H1 (cell line): ENCODE data around the gene OR10A2. TPM values are rescaled to one million over a fixed set of nuclear protein-coding genes. Genes with fewer than 3 reads are reported as not detected.

Source experiments
- CTCF ChIA-PET: fragments of 300-600 bp; sonication (Branson Sonifier 250); formaldehyde crosslinking; loops from one replicate; lab custom pipeline; 2021; ENCODE audit not compliant: partially characterized antibody; lab: Charles Lee
- POLR2A ChIA-PET: fragments of 300-600 bp; sonication (Branson Sonifier 250); formaldehyde crosslinking; loops from one replicate; lab custom pipeline; 2021; ENCODE audit warnings: inconsistent platforms; ENCODE audit not compliant: partially characterized antibody; lab: Charles Lee
- DNase-seq, 2 experiments: peaks; one replicate each; pipeline versions ENCODE4 v3.0.0 to v3.0.0-alpha.2; 2010 to 2022; ENCODE audit warnings: low spot score in 2 of 2, low read depth in 1 of 2, mixed read lengths in 1 of 2
- FAIRE-seq: peaks from 2 replicates; lab custom pipeline; 2011; peaks lifted over from hg19 to GRCh38; lab: Jason Lieb, UNC
- H2AFZ ChIP-seq: 2 replicates; pipeline ENCODE4 v1.8.1; 2012; ENCODE audit warnings: low read length, inconsistent platforms
- H2AK5ac ChIP-seq: 2 replicates; pipeline ENCODE4 v1.6.1; 2013; ENCODE audit warnings: low read depth, low read length
- H2BK120ac ChIP-seq: replicated peaks from 2 replicates; pipeline ENCODE3; 2013; ENCODE audit warnings: low read depth, low read length, inconsistent platforms
- H2BK12ac ChIP-seq: 2 replicates; pipeline ENCODE4 v1.6.1; 2013; ENCODE audit warnings: low read depth, low read length
- H2BK15ac ChIP-seq: 2 replicates; pipeline ENCODE4 v1.6.1; 2013; ENCODE audit warnings: low read length
- H2BK20ac ChIP-seq: 2 replicates; pipeline ENCODE4 v1.6.1; 2013; ENCODE audit warnings: low read length
- H2BK5ac ChIP-seq: 2 replicates; pipeline ENCODE4 v1.6.1; 2013; ENCODE audit warnings: low read depth, low read length
- H3K14ac ChIP-seq: 2 replicates; pipeline ENCODE4 v1.6.1; 2013; ENCODE audit warnings: inconsistent platforms; ENCODE audit not compliant: insufficient read length
- H3K18ac ChIP-seq: 2 replicates; pipeline ENCODE4 v1.6.1; 2013; ENCODE audit warnings: low read length; ENCODE audit errors: extremely low read depth
- H3K23ac ChIP-seq: 2 replicates; pipeline ENCODE4 v1.6.1; 2013; ENCODE audit warnings: inconsistent platforms; ENCODE audit not compliant: insufficient read length
- H3K23me2 ChIP-seq: 2 replicates; pipeline ENCODE4 v1.6.1; 2013; ENCODE audit warnings: low read depth, low read length
- H3K27ac ChIP-seq: 2 replicates; pipeline ENCODE4 v1.6.1; 2011; ENCODE audit warnings: low read depth, low read length, inconsistent platforms
- H3K27me3 ChIP-seq, 4 experiments: replicated peaks in 1 of 4; 1 replicate in 1 of 4; 2 replicates in 3 of 4; pipeline versions ENCODE4 v1.6.1 to v1.8.1; 2011 to 2013; ENCODE audit warnings: low read length in 3 of 4, mild to moderate bottlenecking in 3 of 4, inconsistent platforms in 2 of 4, mixed read lengths in 2 of 4, moderate library complexity in 1 of 4; ENCODE audit not compliant: control insufficient read depth in 3 of 4, insufficient read depth in 3 of 4; ENCODE audit errors: extremely low read depth in 1 of 4
- H3K36me3 ChIP-seq, 4 experiments: 2 replicates each; pipeline versions ENCODE4 v1.6.1 to v1.8.1; 2011 to 2013; ENCODE audit warnings: mild to moderate bottlenecking in 4 of 4, low read length in 3 of 4, moderate library complexity in 2 of 4, control low read depth in 1 of 4, inconsistent platforms in 1 of 4; ENCODE audit not compliant: insufficient read depth in 4 of 4, control insufficient read depth in 2 of 4
- H3K4ac ChIP-seq: replicated peaks from 2 replicates; pipeline ENCODE3; 2013; ENCODE audit warnings: low read length, low read depth, mixed read lengths, inconsistent platforms; ENCODE audit not compliant: insufficient read length
- H3K4me1 ChIP-seq, 4 experiments: replicated peaks in 1 of 4; 1 replicate in 1 of 4; 2 replicates in 3 of 4; pipeline versions ENCODE4 v1.6.1 to v1.8.1; 2011 to 2013; ENCODE audit warnings: low read length in 3 of 4, inconsistent platforms in 2 of 4, mixed read lengths in 1 of 4; ENCODE audit not compliant: insufficient read depth in 4 of 4, control insufficient read depth in 3 of 4
- H3K4me2 ChIP-seq, 2 experiments: 2 replicates each; pipeline versions ENCODE4 v1.6.1 to v1.8.1; 2011 to 2013; ENCODE audit warnings: low read depth in 2 of 2, low read length in 2 of 2, control low read depth in 1 of 2, inconsistent platforms in 1 of 2, mild to moderate bottlenecking in 1 of 2; ENCODE audit not compliant: insufficient read depth in 1 of 2
- H3K4me3 ChIP-seq, 4 experiments: fragments of 200-600, 300-600 bp in 1 of 4; sonication (generic), shearing (Covaris generic), sonication (Bioruptor Twin) in 1 of 4; 2 replicates each; pipeline versions ENCODE4 v1.5.1 to v1.8.1; 2011 to 2016; ENCODE audit warnings: low read length in 4 of 4, low read depth in 3 of 4, control low read depth in 2 of 4, inconsistent platforms in 2 of 4, mild to moderate bottlenecking in 2 of 4, mixed read lengths in 1 of 4, moderate library complexity in 1 of 4; ENCODE audit not compliant: insufficient read depth in 2 of 4; ENCODE audit errors: extremely low read depth in 1 of 4
- H3K56ac ChIP-seq: replicated peaks from 2 replicates; pipeline ENCODE3; 2013; ENCODE audit warnings: low read depth, mild to moderate bottlenecking, mixed read lengths, low read length, inconsistent platforms; ENCODE audit not compliant: insufficient read length
- H3K79me1 ChIP-seq: 2 replicates; pipeline ENCODE4 v1.6.1; 2013; ENCODE audit warnings: low read depth, low read length, control low read depth
- H3K79me2 ChIP-seq, 2 experiments: 2 replicates each; pipeline versions ENCODE4 v1.6.1 to v1.8.1; 2012 to 2013; ENCODE audit warnings: low read length in 2 of 2, mild to moderate bottlenecking in 2 of 2, inconsistent platforms in 1 of 2; ENCODE audit not compliant: insufficient read depth in 2 of 2, control insufficient read depth in 1 of 2
- H3K9ac ChIP-seq, 4 experiments: replicated peaks in 1 of 4; 1 replicate in 1 of 4; 2 replicates in 3 of 4; pipeline versions ENCODE4 v1.6.1 to v1.8.1; 2011 to 2013; ENCODE audit warnings: low read depth in 3 of 4, low read length in 3 of 4, control low read depth in 2 of 4, mild to moderate bottlenecking in 2 of 4, moderate library complexity in 2 of 4, inconsistent platforms in 1 of 4; ENCODE audit errors: extremely low read depth in 1 of 4
- H3K9me3 ChIP-seq, 2 experiments: 2 replicates each; pipeline versions ENCODE4 v1.6.1 to v1.8.1; 2012 to 2013; ENCODE audit warnings: mild to moderate bottlenecking in 2 of 2, moderate library complexity in 2 of 2, control low read depth in 1 of 2, inconsistent platforms in 1 of 2, low read depth in 1 of 2, low read length in 1 of 2, mixed read lengths in 1 of 2; ENCODE audit not compliant: insufficient read depth in 2 of 2
- H4K20me1 ChIP-seq, 2 experiments: replicated peaks in 1 of 2; 2 replicates each; pipeline versions ENCODE3 to v1.8.1; 2011 to 2013; ENCODE audit warnings: inconsistent platforms in 2 of 2, low read length in 2 of 2, mild to moderate bottlenecking in 1 of 2; ENCODE audit not compliant: insufficient read depth in 2 of 2, control insufficient read depth in 1 of 2
- H4K5ac ChIP-seq: 2 replicates; pipeline ENCODE4 v1.6.1; 2013; ENCODE audit warnings: low read length, low read depth, mixed read lengths, inconsistent platforms; ENCODE audit not compliant: insufficient read length
- H4K8ac ChIP-seq: 2 replicates; pipeline ENCODE4 v1.8.0; 2013; ENCODE audit warnings: mild to moderate bottlenecking, moderate library complexity, low read length, inconsistent platforms; ENCODE audit not compliant: insufficient read depth; ENCODE audit errors: extremely low read depth
- H4K91ac ChIP-seq: replicated peaks from 2 replicates; pipeline ENCODE3; 2013; ENCODE audit warnings: low read length, mixed read lengths, inconsistent platforms; ENCODE audit not compliant: insufficient read length
- EGR1 ChIP-seq: IDR thresholded peaks from 2 replicates; pipeline ENCODE4 v1.6.1; 2011; ENCODE audit warnings: low read depth, low read length, borderline replicate concordance
- EZH2 ChIP-seq: fragments of 200-600 bp; sonication (generic); IDR thresholded peaks from 2 replicates; pipeline ENCODE4 v1.7.1; 2012; ENCODE audit warnings: low read depth, mild to moderate bottlenecking, moderate library complexity, low read length, inconsistent platforms; ENCODE audit not compliant: severe bottlenecking
- JUND ChIP-seq: IDR thresholded peaks from 2 replicates; pipeline ENCODE4 v1.6.1; 2011; ENCODE audit warnings: mild to moderate bottlenecking, improper control_type of control experiment, low read length
- KDM4A ChIP-seq: IDR thresholded peaks from one replicate; pipeline ENCODE4 v1.7.1; 2012; ENCODE audit warnings: low read depth, mild to moderate bottlenecking, moderate library complexity, low read length, inconsistent platforms; ENCODE audit not compliant: severe bottlenecking
- PHF8 ChIP-seq: fragments of 200-600 bp; sonication (generic); conservative IDR thresholded peaks from 2 replicates; pipeline ENCODE4 v1.7.1; 2012; ENCODE audit warnings: low read depth, mild to moderate bottlenecking, inconsistent platforms, low read length, moderate library complexity
- POLR2A ChIP-seq, 2 experiments: IDR thresholded peaks; 1 replicate in 1 of 2; 2 replicates in 1 of 2; pipeline ENCODE4 v1.6.1; 2011; ENCODE audit warnings: low read depth in 2 of 2, low read length in 2 of 2, mild to moderate bottlenecking in 2 of 2; ENCODE audit errors: control extremely low read depth in 1 of 2
- POLR2AphosphoS5 ChIP-seq: IDR thresholded peaks from 2 replicates; pipeline ENCODE4 v1.6.1; 2011; ENCODE audit warnings: low read depth, low read length
- RNF2 ChIP-seq: fragments of 200-900, 300-1000 bp; sonication (generic); IDR thresholded peaks from 2 replicates; pipeline ENCODE4 v1.7.1; 2016; ENCODE audit warnings: borderline replicate concordance, low read depth, mild to moderate bottlenecking, antibody characterized with exemption, low read length; ENCODE audit not compliant: poor library complexity, severe bottlenecking; ENCODE audit errors: missing control alignments
- SIRT6 ChIP-seq: IDR thresholded peaks from one replicate; pipeline ENCODE4 v1.7.1; 2012; ENCODE audit warnings: low read length, inconsistent platforms
- TAF7 ChIP-seq: optimal IDR thresholded peaks from 2 replicates; pipeline ENCODE3; 2011; ENCODE audit warnings: low read depth, mild to moderate bottlenecking, inconsistent platforms, low read length, moderate library complexity, borderline replicate concordance
- TBP ChIP-seq: IDR thresholded peaks from 2 replicates; pipeline ENCODE4 v1.6.1; 2011; ENCODE audit warnings: low read depth, low read length, improper control_type of control experiment
- ZNF274 ChIP-seq: IDR thresholded peaks from 2 replicates; pipeline ENCODE4 v1.7.0; 2012; ENCODE audit warnings: low read length, borderline replicate concordance; ENCODE audit errors: extremely low read depth
- WGBS, 2 experiments: shearing (Covaris generic) in 1 of 2; methylation state at CpG; one replicate each; pipeline versions ENCODE4 v1.1.6 to v1.1.7; 2013 to 2015; ENCODE audit warnings: low lambda C conversion rate in 2 of 2, mixed read lengths in 2 of 2, inconsistent platforms in 1 of 2, low coverage in 1 of 2, missing lambda C conversion rate in 1 of 2; ENCODE audit not compliant: insufficient replicate concordance in 2 of 2, insufficient coverage in 1 of 2, insufficient read length in 1 of 2; ENCODE audit errors: extremely low coverage in 1 of 2, missing lambda C conversion rate in 1 of 2; 5-methylcytosine and 5-hydroxymethylcytosine counted together
- polyA plus RNA-seq, 7 experiments: library from polyadenylated mRNA; depleted of rRNA in 3 of 7; stranded (reverse) in 5 of 7; unstranded in 2 of 7; fragments of >200 nt in 5 of 7; fragments of 200-250 nt in 2 of 7; gene quantifications; 1 replicate in 5 of 7; 2 replicates in 1 of 7; 4 replicates in 1 of 7; pipeline versions ENCODE4 v1.2.1 to v1.2.3, GENCODE V29; 2011 to 2013; ENCODE audit warnings: missing spikeins in 2 of 7, mixed read lengths in 2 of 7
- total RNA-seq: library from RNA; stranded (reverse); fragmentation: NEBNext Ultra II Directional; extraction: Animal tissue kit (Norgen Biotek cat#: 25700); gene quantifications from 2 replicates; pipeline ENCODE4 v1.2.1, GENCODE V29; 2021
- TF ChIP-seq, protein P1 (sequence below): IDR thresholded peaks from 2 replicates; pipeline ENCODE4 v1.6.1; 2012; ENCODE audit warnings: low read length, inconsistent platforms

OR10A2 gene
- total and polyA plus RNA-seq, 2 of the 8 experiments (the other 6 are each of a cell fraction or from before 2014, with no cell fraction given): not detected

DNA sequence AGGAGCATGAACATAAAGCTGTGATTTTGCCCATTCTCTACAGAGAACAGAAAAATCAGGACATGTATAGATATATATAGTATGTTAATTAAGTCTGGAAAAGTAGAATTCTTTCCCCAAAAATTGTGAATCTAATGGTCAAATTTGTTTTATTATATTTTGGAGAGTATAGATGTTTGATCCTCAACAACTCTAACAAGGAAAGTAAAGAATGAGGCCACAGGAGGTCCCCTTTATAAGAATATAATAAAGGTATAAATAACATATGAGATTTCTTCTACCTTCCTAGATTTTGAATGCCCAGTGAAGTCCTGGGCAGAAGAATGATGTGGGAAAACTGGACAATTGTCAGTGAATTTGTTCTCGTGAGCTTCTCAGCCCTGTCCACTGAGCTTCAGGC lies 13.5 kb downstream of the OR10A2 start, which contains the start of gene OR10A4:
Gene OR10A4, plus strand, starts transcription at position 301 of the 400 bp plus-strand sequence. Its CDS starts 23 bp downstream, at position 324.
- Histone ChIP-seq H2AFZ (no peak within 1 kb of the TSS), H3K56ac (no peak within 1 kb of the TSS), H2BK15ac (no peak within 1 kb of the TSS), H2BK120ac (no peak within 1 kb of the TSS), H3K23me2 (no peaks in the 10 kb centered on the region), H3K79me2 (no peaks in the 10 kb centered on the region), H3K4me1 (no peaks in the 10 kb centered on the region), H3K27me3 (no peaks in the 10 kb centered on the region), H3K9me3 (no peaks in the 10 kb centered on the region; a peak in 2 of 4 replicates), H3K23ac (no peak within 1 kb of the TSS), H3K14ac (no peak within 1 kb of the TSS), H3K4ac (no peak within 1 kb of the TSS), H3K79me1 (no peaks in the 10 kb centered on the region), H4K8ac (no peak within 1 kb of the TSS), H2AK5ac (no peak within 1 kb of the TSS), H4K20me1 (no peaks in the 10 kb centered on the region), H3K9ac (no peak within 1 kb of the TSS; a peak in 1 of 7 replicates), H3K4me3 (no peak within 1 kb of the TSS), H4K5ac (no peak within 1 kb of the TSS), H3K27ac (no peak within 1 kb of the TSS), H4K91ac (no peak within 1 kb of the TSS), H2BK5ac (no peak within 1 kb of the TSS), H2BK12ac (no peak within 1 kb of the TSS), H3K4me2 (no peak within 1 kb of the TSS), H3K36me3 (no peaks in the 10 kb centered on the region), H2BK20ac (no peak within 1 kb of the TSS), H3K18ac (no peak within 1 kb of the TSS)
- DNase-seq (no peak), FAIRE-seq (no peak)
- 73% methylated on average over 1 of the region's 1 CpG; no CpG with 5 or more reads in 1 of the 2 experiments for WGBS, 2 experiments
- ChIA-PET CTCF (interaction anchor here (1.5 kb wide), 1 partner anchor 13 kb away, joined by 5 read pairs; the partner anchor contains the start of gene OR10A2), POLR2A (no interaction called here)
- TF ChIP-seq TBP (no peak), ZNF274 (no peak), TAF7 (no peak), POLR2A (IDR thresholded peaks at IDR 0.05; ENCODE audit: control extremely low read depth in 1 of 2, low read depth in 2 of 2, low read length in 2 of 2) (no peak), EZH2 (no peak), POLR2AphosphoS5 (no peak), RNF2 (no peak), KDM4A (no peak), JUND (no peak), PHF8 (no peak), EGR1 (no peak), SIRT6 (no peak)
- TF ChIP-seq, protein P1, sequence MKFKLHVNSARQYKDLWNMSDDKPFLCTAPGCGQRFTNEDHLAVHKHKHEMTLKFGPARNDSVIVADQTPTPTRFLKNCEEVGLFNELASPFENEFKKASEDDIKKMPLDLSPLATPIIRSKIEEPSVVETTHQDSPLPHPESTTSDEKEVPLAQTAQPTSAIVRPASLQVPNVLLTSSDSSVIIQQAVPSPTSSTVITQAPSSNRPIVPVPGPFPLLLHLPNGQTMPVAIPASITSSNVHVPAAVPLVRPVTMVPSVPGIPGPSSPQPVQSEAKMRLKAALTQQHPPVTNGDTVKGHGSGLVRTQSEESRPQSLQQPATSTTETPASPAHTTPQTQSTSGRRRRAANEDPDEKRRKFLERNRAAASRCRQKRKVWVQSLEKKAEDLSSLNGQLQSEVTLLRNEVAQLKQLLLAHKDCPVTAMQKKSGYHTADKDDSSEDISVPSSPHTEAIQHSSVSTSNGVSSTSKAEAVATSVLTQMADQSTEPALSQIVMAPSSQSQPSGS: no peak
